Lower leg skin (tissue), 4 donors: ENCODE results near the gene NUP50. TPM values are rescaled to one million over a fixed set of nuclear protein-coding genes. Genes with fewer than 3 reads are reported as not detected.

ENCODE experiments used
- DNase-seq, 2 donors: peaks; one replicate each; pipeline ENCODE4 v3.0.0-alpha.2; 2019; ENCODE audit warnings: low spot score in 2 of 2
- H3K4me3 ChIP-seq: fragments of 200-600 bp; sonication (generic); 2 replicates; pipeline ENCODE4 v1.5.1; 2017; ENCODE audit warnings: mild to moderate bottlenecking, low read depth; ENCODE audit not compliant: poor library complexity, severe bottlenecking
- CTCF ChIP-seq, 3 donors: fragments of 450-650 bp; IDR thresholded peaks; one replicate each; pipeline ENCODE4 v1.5.1; 2016; ENCODE audit warnings: antibody characterized with exemption in 3 of 3, mild to moderate bottlenecking in 3 of 3, moderate library complexity in 2 of 3
- POLR2A ChIP-seq, 2 donors: fragments of 450-650 bp; IDR thresholded peaks; one replicate each; pipeline ENCODE4 v1.6.1; 2016 to 2017; ENCODE audit warnings: antibody characterized with exemption in 2 of 2, mild to moderate bottlenecking in 1 of 2, moderate library complexity in 1 of 2
- WGBS, 2 donors: methylation state at CpG; one replicate each; pipeline ENCODE4 v1.1.5; 2018; 5-methylcytosine and 5-hydroxymethylcytosine counted together
- intact Hi-C: fragments of 100-400 bp; cut with DNase I; formaldehyde crosslinking; loops from one replicate; pipeline ENCODE4 v1.15.0; 2023; ENCODE audit warnings: low total_unique reads
- total RNA-seq, 4 donors: library from RNA; depleted of rRNA; stranded (reverse); fragments of >200 nt; gene quantifications; one replicate each; pipeline ENCODE4 v1.1.0, GENCODE V29; 2016

NUP50 gene
- total RNA-seq, 4 donors from 2014 or later = 50.6 to 129 (median 71.2) TPM

GRCh38 chr22:45218976-45219375 lies 55.3 kb downstream of the NUP50 start:
- intact Hi-C loops = no loop called here
- WGBS, 2 donors = 75 to 79% methylated on average over 9 of the region's 9 CpGs

GRCh38 chr22:45221201-45221600 lies 57.5 kb downstream of the NUP50 start:
- H3K4me3 ChIP-seq = no peak overlapping the region
- TF ChIP-seq POLR2A (IDR thresholded peaks at IDR 0.05) (no peak), CTCF (IDR thresholded peaks at IDR 0.05) (no peak)
- 75 to 79% methylated on average over 5 of the region's 5 CpGs for WGBS, 2 donors
- intact Hi-C loops = no loop called here
- DNase-seq = no peak

More at GRCh38 chr22:45218976-45219375, 55.3 kb downstream of the NUP50 start:
- DNase-seq = no peak
- no peak overlapping the region for H3K4me3 ChIP-seq
- TF ChIP-seq CTCF (IDR thresholded peaks at IDR 0.05) (no peak), POLR2A (IDR thresholded peaks at IDR 0.05) (no peak)

- 52 to 54% methylated on average over 5 of the region's 5 CpGs for WGBS, 2 donors
- intact Hi-C loops = no loop called here
Measured at GRCh38 chr22:45223304-45224117, 59.8 kb downstream of the NUP50 start.

GRCh38 chr22:45224331-45224730 lies 60.6 kb downstream of the NUP50 start:
- no peak overlapping the region for H3K4me3 ChIP-seq
- 66 to 79% methylated on average over 11 of the region's 11 CpGs for WGBS, 2 donors
- no peak for DNase-seq
- intact Hi-C loops = no loop called here
- TF ChIP-seq CTCF (IDR thresholded peaks at IDR 0.05) = no peak
- TF ChIP-seq POLR2A (IDR thresholded peaks at IDR 0.05) = no peak

More at GRCh38 chr22:45223304-45224117, 59.8 kb downstream of the NUP50 start:
- no peak for DNase-seq
- no peak overlapping the region for H3K4me3 ChIP-seq
- no peak for TF ChIP-seq CTCF (IDR thresholded peaks at IDR 0.05)
- TF ChIP-seq POLR2A (IDR thresholded peaks at IDR 0.05) = no peak

GRCh38 chr22:45224988-45225731 lies 61.4 kb downstream of the NUP50 start:
- no peak for TF ChIP-seq CTCF (IDR thresholded peaks at IDR 0.05)
- H3K4me3 ChIP-seq = no peak overlapping the region
- intact Hi-C loops = no loop called here
- DNase-seq = no peak
- 81 to 87% methylated on average over 17 of the region's 19 CpGs for WGBS, 2 donors
